ACC112 (cell line): ENCODE measurements around the gene MAD1L1.

Experiments used
- H2AFZ ChIP-seq: fragments of 200-600 bp; sonication (generic); one replicate; pipeline ENCODE4 v1.6.0; 2017; ENCODE audit warnings: antibody characterized with exemption, low read length; ENCODE audit not compliant: unreplicated experiment
- H3K27ac ChIP-seq: fragments of 200-600 bp; sonication (generic); 2 replicates; pipeline ENCODE4 v1.5.1; 2014; ENCODE audit warnings: low read depth, mild to moderate bottlenecking, antibody characterized with exemption, low read length, moderate library complexity
- H3K27me3 ChIP-seq: fragments of 200-600 bp; sonication (generic); 2 replicates; pipeline ENCODE4 v1.6.1; 2014; ENCODE audit warnings: mild to moderate bottlenecking, antibody characterized with exemption, low read length, moderate library complexity, mixed read lengths; ENCODE audit not compliant: insufficient read depth
- H3K36me3 ChIP-seq: fragments of 200-600 bp; sonication (generic); 2 replicates; pipeline ENCODE4 v1.6.1; 2016; ENCODE audit warnings: mild to moderate bottlenecking, antibody characterized with exemption, low read length, moderate library complexity, mixed read lengths; ENCODE audit not compliant: insufficient read depth
- H3K4me1 ChIP-seq: fragments of 200-600 bp; sonication (generic); one replicate; pipeline ENCODE4 v1.6.1; 2016; ENCODE audit warnings: low read length, mixed read lengths; ENCODE audit not compliant: insufficient read depth, unreplicated experiment, control insufficient read depth
- H3K4me3 ChIP-seq: fragments of 200-600 bp; sonication (generic); 2 replicates; pipeline ENCODE4 v1.5.1; 2014; ENCODE audit warnings: mild to moderate bottlenecking, low read depth, low read length
- H3K79me2 ChIP-seq: fragments of 200-600 bp; sonication (generic); one replicate; pipeline ENCODE4 v1.6.0; 2016; ENCODE audit warnings: low read length; ENCODE audit not compliant: control insufficient read depth, unreplicated experiment, insufficient read depth

MAD1L1 gene

GRCh38 chr7:1889091-1889490 lies 343.7 kb downstream of the MAD1L1 start:
- Histone ChIP-seq H3K4me3 (no peak overlapping the region), H3K27me3 (no peaks in the 10 kb centered on the region), H3K27ac (no peak overlapping the region), H3K4me1 (peaks cover 3% of the 10 kb centered on the region), H2AFZ (no peak overlapping the region), H3K79me2 (no peaks in the 10 kb centered on the region), H3K36me3 (no peaks in the 10 kb centered on the region)

- H3K36me3 ChIP-seq, result no peaks in the 10 kb centered on the region
- H3K27me3 ChIP-seq, result no peaks in the 10 kb centered on the region
- no peak overlapping the region for H3K4me3 ChIP-seq
- no peaks in the 10 kb centered on the region for H3K79me2 ChIP-seq
- H3K4me1 ChIP-seq, result peaks cover 8% of the 10 kb centered on the region
- H3K27ac ChIP-seq, result no peak overlapping the region
- no peak overlapping the region for H2AFZ ChIP-seq
These were observed 344.3 kb downstream of the MAD1L1 start for GRCh38 chr7:1888425-1888824.

GRCh38 chr7:1887251-1887650 lies 345.5 kb downstream of the MAD1L1 start:
- Histone ChIP-seq H2AFZ (no peak overlapping the region), H3K4me1 (peaks cover 19% of the 10 kb centered on the region), H3K79me2 (no peaks in the 10 kb centered on the region), H3K4me3 (no peak overlapping the region), H3K27ac (no peak overlapping the region), H3K36me3 (no peaks in the 10 kb centered on the region), H3K27me3 (no peaks in the 10 kb centered on the region)

GRCh38 chr7:1886361-1887064 lies 346.2 kb downstream of the MAD1L1 start:
- Histone ChIP-seq H3K79me2 (no peaks in the 10 kb centered on the region), H3K27me3 (no peaks in the 10 kb centered on the region), H2AFZ (no peak overlapping the region), H3K4me3 (no peak overlapping the region), H3K27ac (no peak overlapping the region), H3K4me1 (peaks cover 19% of the 10 kb centered on the region), H3K36me3 (no peaks in the 10 kb centered on the region)

GRCh38 chr7:1885465-1886226 lies 347.1 kb downstream of the MAD1L1 start:
- Histone ChIP-seq H3K4me3 (no peak overlapping the region), H2AFZ (no peak overlapping the region), H3K79me2 (no peaks in the 10 kb centered on the region), H3K27ac (no peak overlapping the region), H3K36me3 (no peaks in the 10 kb centered on the region), H3K27me3 (no peaks in the 10 kb centered on the region), H3K4me1 (peaks cover 19% of the 10 kb centered on the region)

- Histone ChIP-seq H2AFZ (no peak overlapping the region), H3K4me3 (no peak overlapping the region), H3K36me3 (no peaks in the 10 kb centered on the region), H3K27ac (no peak overlapping the region), H3K4me1 (peaks cover 19% of the 10 kb centered on the region), H3K27me3 (no peaks in the 10 kb centered on the region), H3K79me2 (no peaks in the 10 kb centered on the region)
These were observed 348.0 kb downstream of the MAD1L1 start for GRCh38 chr7:1884583-1885350.

GRCh38 chr7:1883834-1884582 lies 348.7 kb downstream of the MAD1L1 start:
- Histone ChIP-seq H3K79me2 (no peaks in the 10 kb centered on the region), H2AFZ (no peak overlapping the region), H3K27me3 (no peaks in the 10 kb centered on the region), H3K36me3 (no peaks in the 10 kb centered on the region), H3K4me1 (peaks cover 19% of the 10 kb centered on the region), H3K4me3 (no peak overlapping the region), H3K27ac (no peak overlapping the region)

GRCh38 chr7:1883031-1883761 lies 349.5 kb downstream of the MAD1L1 start:
- peak overlapping the region; percentile 32; the same call in 1 of the 2 replicates for H3K27ac ChIP-seq
- H3K4me3 ChIP-seq, result no peak overlapping the region

GRCh38 chr7:1882451-1882850 lies 350.3 kb downstream of the MAD1L1 start:
- Histone ChIP-seq H3K27ac (peak overlapping the region; percentile 32; the same call in 1 of the 2 replicates), H3K79me2 (no peaks in the 10 kb centered on the region), H2AFZ (no peak overlapping the region), H3K4me3 (no peak overlapping the region), H3K36me3 (no peaks in the 10 kb centered on the region), H3K4me1 (peaks cover 19% of the 10 kb centered on the region), H3K27me3 (no peaks in the 10 kb centered on the region)

More at GRCh38 chr7:1883031-1883761, 349.5 kb downstream of the MAD1L1 start:
- Histone ChIP-seq H3K4me1 (peaks cover 19% of the 10 kb centered on the region), H3K79me2 (no peaks in the 10 kb centered on the region), H2AFZ (no peak overlapping the region), H3K27me3 (no peaks in the 10 kb centered on the region), H3K36me3 (no peaks in the 10 kb centered on the region)
